Pancreas (tissue), 10 donors: Measurements from ENCODE around the gene DHRSX. TPM values are rescaled to one million over a fixed set of nuclear protein-coding genes. Genes with fewer than 3 reads are reported as not detected.

Experiments
- ATAC-seq, 4 donors: fragments of 200-7000 bp; cut with Tn5 transposase; one replicate each; pipeline versions ENCODE4 v1.8.0 to v1.9.1; 2020; ENCODE audit warnings: mild to moderate bottlenecking in 4 of 4, moderate library complexity in 4 of 4
- DNase-seq, 6 donors: peaks; one replicate each; pipeline ENCODE4 v3.0.0-alpha.2; 2020
- FAIRE-seq: peaks from 2 replicates; lab custom pipeline; 2012; peaks lifted over from hg19 to GRCh38; lab: Jason Lieb, UNC
- H3K27ac ChIP-seq, 4 donors: fragments of 200-600 bp; sonication (generic); 1 replicate in 3 of 4; 2 replicates in 1 of 4; pipeline versions ENCODE4 v1.5.0 to v1.8.0; 2020
- H3K27me3 ChIP-seq, 4 donors: fragments of 200-600 bp; one replicate each; pipeline ENCODE4 v1.8.0; 2021
- H3K36me3 ChIP-seq, 3 donors: fragments of 200-600 bp; sonication (generic) in 1 of 3; one replicate each; pipeline versions ENCODE4 v1.5.0 to v1.8.0; 2020 to 2021
- H3K4me1 ChIP-seq, 3 donors: fragments of 200-600 bp; one replicate each; pipeline ENCODE4 v1.8.0; 2021
- H3K4me3 ChIP-seq, 4 donors: fragments of 200-600 bp; sonication (generic) in 2 of 4; one replicate each; pipeline versions ENCODE4 v1.5.0 to v1.8.0; 2020 to 2021
- H3K9me3 ChIP-seq, 4 donors: fragments of 200-600 bp; one replicate each; pipeline ENCODE4 v1.8.0; 2021
- CTCF ChIP-seq, 4 donors: fragments of 200-600 bp; sonication (generic) in 3 of 4; IDR thresholded peaks; one replicate each; pipeline versions ENCODE4 v1.5.0 to v1.8.0; 2021; ENCODE audit warnings: antibody characterized with exemption in 4 of 4
- WGBS, 2 donors: extraction: QIAGEN DNeasy Blood & Tissue Kit; methylation state at CpG; one replicate each; pipeline ENCODE4 v1.1.7; 2013; 5-methylcytosine and 5-hydroxymethylcytosine counted together
- intact Hi-C, 3 donors: fragments of 100-400 bp; cut with DNase I; formaldehyde crosslinking; loops; one replicate each; pipeline versions ENCODE4 v1.11.1 to v1.14.2; 2022
- polyA plus RNA-seq, 2 donors: library from polyadenylated mRNA; stranded (reverse); fragments of 200-250 nt; gene quantifications; one replicate each; pipeline ENCODE4 v1.2.3, GENCODE V29; 2013
- total RNA-seq, 6 donors: library from RNA; stranded (reverse); fragmentation: NEBNext Ultra II Directional in 4 of 6; extraction: Animal tissue kit (Norgen Biotek cat#: 25700) in 4 of 6; gene quantifications; one replicate each; pipeline versions ENCODE4 v1.2.1 to v1.2.4, GENCODE V29; 2021 to 2023
- donor health status: healthy with polysubstance abuse.
- donor health status: DM: no; HTN: no; CAD: no; lungs with moderate emphysema.
- donor health status: DM: no; HTN: no; CAD: no.
- donor health status: control.
- donor health status: control.
- donor health status: Bipolar disorder and iron deficiency.
- donor health status: DM: yes; HTN: yes; CAD: no.
- donor health status: DM: no; HTN: no; CAD: no.
- donor health status: DM: no; HTN: no; CAD: no.
- donor health status: DM: yes; HTN: yes; CAD: no.

Gene DHRSX
- total and polyA plus RNA-seq, 8 donors = 8.1 to 26.5 (median 17.2) TPM

DNA sequence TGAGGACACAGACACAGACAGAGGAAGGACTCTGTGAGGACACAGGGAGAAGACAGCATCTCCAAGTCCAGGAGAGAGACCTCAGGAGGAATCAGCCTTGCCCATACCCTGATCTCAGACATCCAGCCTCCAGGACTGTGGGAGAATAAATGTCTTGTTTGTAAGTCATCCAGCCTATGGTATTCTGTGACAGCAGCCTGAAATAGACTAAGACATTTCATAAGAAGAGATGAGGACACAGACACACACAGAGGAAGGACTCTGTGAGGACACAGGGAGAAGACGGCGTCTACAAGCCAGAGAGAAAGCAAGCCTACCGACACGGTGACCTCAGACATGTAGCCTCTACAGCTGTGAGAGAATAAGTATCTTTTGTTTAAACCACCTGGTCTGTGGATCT, 112.1 kb downstream of the DHRSX start:
- DNase-seq (no peak), FAIRE-seq (no peak), ATAC-seq (no peak)
- WGBS, 2 donors = 93 to 98% methylated on average over 4 of the region's 4 CpGs
- H3K27me3 ChIP-seq = no peaks in the 10 kb centered on the region
- intact Hi-C loops = no loop called here
- peaks cover 0 to 8% (median 5%) of the 10 kb centered on the region in 3 donors for H3K4me1 ChIP-seq
- TF ChIP-seq CTCF (IDR thresholded peaks at IDR 0.05) = no peak
- H3K27ac ChIP-seq = no peak overlapping the region
- no peak overlapping the region for H3K4me3 ChIP-seq
- H3K9me3 ChIP-seq = no peaks in the 10 kb centered on the region
- H3K36me3 ChIP-seq = peaks cover 0 to 5% (median 0%) of the 10 kb centered on the region in 3 donors

DNA sequence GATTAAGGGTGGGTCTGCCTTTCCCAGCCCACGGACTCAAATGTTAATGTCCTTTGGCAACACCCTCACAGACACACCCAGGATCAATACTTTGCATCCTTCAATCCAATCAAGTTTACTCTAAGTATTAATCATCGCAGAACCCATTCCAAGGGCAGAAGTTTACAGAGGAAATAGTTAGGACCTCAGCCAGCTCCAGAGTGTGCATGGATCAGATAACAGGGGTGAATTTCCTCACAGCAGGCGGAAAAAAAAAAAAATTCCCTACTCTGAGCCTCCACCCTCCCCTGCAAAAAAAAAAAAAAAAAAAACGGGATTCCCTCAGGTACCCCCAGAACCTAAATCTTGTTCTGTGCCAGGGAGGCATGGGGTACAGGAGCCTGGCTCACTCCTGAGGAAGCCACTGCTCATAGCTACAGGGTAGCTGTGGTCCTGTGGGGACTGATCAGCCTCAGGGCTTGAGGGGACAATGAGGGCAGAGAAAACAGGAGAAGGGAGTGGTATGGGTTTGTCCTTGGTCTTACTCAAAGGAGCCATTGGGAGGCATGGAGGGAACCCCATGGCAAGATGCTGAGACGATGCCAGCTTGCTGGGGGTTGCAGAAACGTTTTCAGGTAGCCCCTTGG, 113.0 kb downstream of the DHRSX start:
- TF ChIP-seq CTCF (IDR thresholded peaks at IDR 0.05) = no peak
- Histone ChIP-seq H3K27me3 (no peaks in the 10 kb centered on the region), H3K4me3 (no peak overlapping the region), H3K9me3 (no peaks in the 10 kb centered on the region), H3K27ac (no peak overlapping the region), H3K36me3 (peaks cover 0 to 5% (median 0%) of the 10 kb centered on the region in 3 donors), H3K4me1 (peaks cover 0 to 8% (median 5%) of the 10 kb centered on the region in 3 donors)
- no peak for FAIRE-seq
- peak; percentile 87 to 93 (median 92) for ATAC-seq
- intact Hi-C loops = no loop called here
- 29 to 36% methylated on average over 6 of the region's 6 CpGs for WGBS, 2 donors
- peak in 2 of 6 donors; percentile 32 to 46 for DNase-seq

- WGBS, 2 donors = 76 to 83% methylated on average over 3 of the region's 3 CpGs
- ATAC-seq = no peak
- no peak for FAIRE-seq
- Histone ChIP-seq H3K9me3 (no peaks in the 10 kb centered on the region), H3K4me3 (no peak overlapping the region), H3K36me3 (no peaks in the 10 kb centered on the region), H3K27ac (no peak overlapping the region), H3K27me3 (no peaks in the 10 kb centered on the region), H3K4me1 (peaks cover 0 to 8% (median 5%) of the 10 kb centered on the region in 3 donors)
- intact Hi-C loops = no loop called here
- TF ChIP-seq CTCF (IDR thresholded peaks at IDR 0.05) = no peak
- DNase-seq = no peak
Observed at GRCh38 chrX:2385224-2385623, 115.6 kb downstream of the DHRSX start.

GRCh38 chrX:2384486-2384885, 116.3 kb downstream of the DHRSX start:
- no peaks in the 10 kb centered on the region for H3K9me3 ChIP-seq
- no peak overlapping the region for H3K27ac ChIP-seq
- 95% methylated on average over 4 of the region's 4 CpGs for WGBS, 2 donors

More at GRCh38 chrX:2384486-2384885, 116.3 kb downstream of the DHRSX start:
- intact Hi-C loops = no loop called here
- Histone ChIP-seq H3K4me1 (peaks cover 0 to 8% (median 5%) of the 10 kb centered on the region in 3 donors), H3K4me3 (no peak overlapping the region), H3K27me3 (no peaks in the 10 kb centered on the region), H3K36me3 (no peaks in the 10 kb centered on the region)
- FAIRE-seq = no peak
- DNase-seq = no peak
- TF ChIP-seq CTCF (IDR thresholded peaks at IDR 0.05) = no peak
- ATAC-seq = no peak
